ENCODE data around the gene GBGT1. TPM values are rescaled to one million over a fixed set of nuclear protein-coding genes. Genes with fewer than 3 reads are reported as not detected.

Gene GBGT1
- total and polyA plus RNA-seq, 2 donors (not counting 1 experiment from before 2014, with no cell fraction given), result 2.6 to 4.1 TPM

GRCh38 chr9:133142684-133143622 lies 20.8 kb downstream of the GBGT1 start:
- Histone ChIP-seq H3K9ac (ENCODE audit: insufficient read depth, low read length) (no peak overlapping the region), H3K27me3 (ENCODE audit: control insufficient read depth, insufficient read depth, low read length) (no peaks in the 10 kb centered on the region), H3K4me1 (ENCODE audit: control insufficient read depth, extremely low read depth, insufficient read depth, low read length) (peaks cover 9% of the 10 kb centered on the region), H3K79me2 (ENCODE audit: control insufficient read depth, insufficient read depth, low read length) (peaks cover 2% of the 10 kb centered on the region), H3K27ac (ENCODE audit: insufficient read depth, low read length) (no peak overlapping the region), H3K9me3 (ENCODE audit: control insufficient read depth, insufficient read depth, low read depth, low read length) (no peaks in the 10 kb centered on the region), H3K36me3 (ENCODE audit: control insufficient read depth, insufficient read depth, low read length) (no peaks in the 10 kb centered on the region), H4K20me1 (ENCODE audit: control insufficient read depth, extremely low read depth, insufficient read depth, low read length) (no peaks in the 10 kb centered on the region), H2AFZ (ENCODE audit: low read length) (no peak overlapping the region), H3K4me3 (replicated peaks in 1 of 4; ENCODE audit: control extremely low read depth in 1 of 4, insufficient read depth in 1 of 4, low read depth in 3 of 4, low read length in 4 of 4) (no peak overlapping the region), H3K4me2 (ENCODE audit: extremely low read depth, insufficient read depth, low read length) (no peak overlapping the region)
- no peak for TF ChIP-seq EZH2 (IDR thresholded peaks at IDR 0.05; ENCODE audit: low read length, missing control alignments)
- DNase-seq (ENCODE audit: low read depth in 2 of 2), result no peak

DNA sequence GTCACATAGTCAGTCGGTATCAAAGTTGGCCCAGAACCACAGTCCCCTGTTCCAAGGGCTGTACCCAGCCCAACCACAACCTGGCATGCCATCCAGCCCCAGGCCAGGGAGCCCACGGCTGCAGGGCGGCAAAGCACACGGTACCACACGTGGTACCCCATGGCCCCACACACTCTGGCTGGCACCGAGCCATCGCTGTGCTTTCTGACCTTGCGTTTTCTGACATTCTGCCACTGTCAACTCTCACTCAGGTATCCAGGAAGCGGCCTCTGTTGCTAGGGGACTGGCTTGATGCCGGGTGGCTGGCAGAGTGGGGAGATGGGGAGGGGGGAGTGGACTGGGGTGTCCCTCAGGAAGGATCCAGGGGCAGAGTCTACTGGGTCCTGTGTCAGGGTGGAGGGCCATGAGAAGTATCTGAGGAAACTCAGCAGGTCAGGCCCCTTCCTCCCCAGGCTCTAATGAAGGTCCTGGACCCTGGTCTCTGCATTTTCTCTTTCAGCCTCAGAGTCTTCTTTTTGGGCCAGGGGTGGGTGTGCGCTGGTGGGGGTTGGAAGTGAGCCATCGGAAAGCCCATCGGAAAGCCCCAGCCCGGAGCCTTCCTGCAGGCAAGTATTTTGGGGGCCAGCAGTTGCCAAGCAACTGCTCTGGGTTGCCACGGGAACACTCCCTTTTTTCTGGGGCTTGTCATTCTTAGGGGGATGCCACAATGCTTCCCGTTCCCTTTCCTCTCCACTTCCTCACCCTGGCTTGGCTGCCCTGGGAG lies 21.7 kb downstream of the GBGT1 start:
- no peak overlapping the region for H2AFZ ChIP-seq (ENCODE audit: low read length)
- no peaks in the 10 kb centered on the region for H3K9me3 ChIP-seq (ENCODE audit: control insufficient read depth, insufficient read depth, low read depth, low read length)
- H3K4me1 ChIP-seq (ENCODE audit: control insufficient read depth, extremely low read depth, insufficient read depth, low read length), result peaks cover 6% of the 10 kb centered on the region
- no peak overlapping the region for H3K4me2 ChIP-seq (ENCODE audit: extremely low read depth, insufficient read depth, low read length)
- no peak for DNase-seq (ENCODE audit: low read depth in 2 of 2)
- no peak overlapping the region for H3K4me3 ChIP-seq (replicated peaks in 1 of 4; ENCODE audit: control extremely low read depth in 1 of 4, insufficient read depth in 1 of 4, low read depth in 3 of 4, low read length in 4 of 4)
- no peaks in the 10 kb centered on the region for H3K27me3 ChIP-seq (ENCODE audit: control insufficient read depth, insufficient read depth, low read length)
- H4K20me1 ChIP-seq (ENCODE audit: control insufficient read depth, extremely low read depth, insufficient read depth, low read length), result no peaks in the 10 kb centered on the region
- H3K79me2 ChIP-seq (ENCODE audit: control insufficient read depth, insufficient read depth, low read length), result peaks cover 2% of the 10 kb centered on the region
- no peak overlapping the region for H3K27ac ChIP-seq (ENCODE audit: insufficient read depth, low read length)
- TF ChIP-seq, protein P1, sequence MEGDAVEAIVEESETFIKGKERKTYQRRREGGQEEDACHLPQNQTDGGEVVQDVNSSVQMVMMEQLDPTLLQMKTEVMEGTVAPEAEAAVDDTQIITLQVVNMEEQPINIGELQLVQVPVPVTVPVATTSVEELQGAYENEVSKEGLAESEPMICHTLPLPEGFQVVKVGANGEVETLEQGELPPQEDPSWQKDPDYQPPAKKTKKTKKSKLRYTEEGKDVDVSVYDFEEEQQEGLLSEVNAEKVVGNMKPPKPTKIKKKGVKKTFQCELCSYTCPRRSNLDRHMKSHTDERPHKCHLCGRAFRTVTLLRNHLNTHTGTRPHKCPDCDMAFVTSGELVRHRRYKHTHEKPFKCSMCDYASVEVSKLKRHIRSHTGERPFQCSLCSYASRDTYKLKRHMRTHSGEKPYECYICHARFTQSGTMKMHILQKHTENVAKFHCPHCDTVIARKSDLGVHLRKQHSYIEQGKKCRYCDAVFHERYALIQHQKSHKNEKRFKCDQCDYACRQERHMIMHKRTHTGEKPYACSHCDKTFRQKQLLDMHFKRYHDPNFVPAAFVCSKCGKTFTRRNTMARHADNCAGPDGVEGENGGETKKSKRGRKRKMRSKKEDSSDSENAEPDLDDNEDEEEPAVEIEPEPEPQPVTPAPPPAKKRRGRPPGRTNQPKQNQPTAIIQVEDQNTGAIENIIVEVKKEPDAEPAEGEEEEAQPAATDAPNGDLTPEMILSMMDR (conservative IDR thresholded peaks at IDR 0.05 in 1 of 2, IDR thresholded peaks at IDR 0.05 in 1 of 2; ENCODE audit: low read depth in 1 of 2, low read length in 2 of 2), result no peak
- TF ChIP-seq EZH2 (IDR thresholded peaks at IDR 0.05; ENCODE audit: low read length, missing control alignments), result no peak
- no peaks in the 10 kb centered on the region for H3K36me3 ChIP-seq (ENCODE audit: control insufficient read depth, insufficient read depth, low read length)
- H3K9ac ChIP-seq (ENCODE audit: insufficient read depth, low read length), result no peak overlapping the region

GRCh38 chr9:133140606-133141005 lies 23.1 kb downstream of the GBGT1 start:
- no peak for DNase-seq (ENCODE audit: low read depth in 2 of 2)
- H4K20me1 ChIP-seq (ENCODE audit: control insufficient read depth, extremely low read depth, insufficient read depth, low read length), result no peaks in the 10 kb centered on the region

More at GRCh38 chr9:133140606-133141005, 23.1 kb downstream of the GBGT1 start:
- peaks cover 10% of the 10 kb centered on the region for H3K4me1 ChIP-seq (ENCODE audit: control insufficient read depth, extremely low read depth, insufficient read depth, low read length)
- no peak overlapping the region for H2AFZ ChIP-seq (ENCODE audit: low read length)
- no peaks in the 10 kb centered on the region for H3K9me3 ChIP-seq (ENCODE audit: control insufficient read depth, insufficient read depth, low read depth, low read length)
- no peak overlapping the region for H3K4me2 ChIP-seq (ENCODE audit: extremely low read depth, insufficient read depth, low read length)
- TF ChIP-seq, protein P1 (conservative IDR thresholded peaks at IDR 0.05 in 1 of 2, IDR thresholded peaks at IDR 0.05 in 1 of 2; ENCODE audit: low read depth in 1 of 2, low read length in 2 of 2), result no peak
- no peak for TF ChIP-seq EZH2 (IDR thresholded peaks at IDR 0.05; ENCODE audit: low read length, missing control alignments)
- H3K79me2 ChIP-seq (ENCODE audit: control insufficient read depth, insufficient read depth, low read length), result peaks cover 2% of the 10 kb centered on the region
- H3K27ac ChIP-seq (ENCODE audit: insufficient read depth, low read length), result no peak overlapping the region
- H3K9ac ChIP-seq (ENCODE audit: insufficient read depth, low read length), result no peak overlapping the region
- H3K27me3 ChIP-seq (ENCODE audit: control insufficient read depth, insufficient read depth, low read length), result no peaks in the 10 kb centered on the region
- no peak overlapping the region for H3K4me3 ChIP-seq (replicated peaks in 1 of 4; ENCODE audit: control extremely low read depth in 1 of 4, insufficient read depth in 1 of 4, low read depth in 3 of 4, low read length in 4 of 4)
- no peaks in the 10 kb centered on the region for H3K36me3 ChIP-seq (ENCODE audit: control insufficient read depth, insufficient read depth, low read length)

Data from fibroblast of lung (primary cell).